ENCODE results near the gene RYK. TPM values are rescaled to one million over a fixed set of nuclear protein-coding genes. Genes with fewer than 3 reads are reported as not detected.

RYK gene
- total RNA-seq, 4 donors from 2014 or later: 59.9 to 98.5 (median 93.4) TPM

DNA sequence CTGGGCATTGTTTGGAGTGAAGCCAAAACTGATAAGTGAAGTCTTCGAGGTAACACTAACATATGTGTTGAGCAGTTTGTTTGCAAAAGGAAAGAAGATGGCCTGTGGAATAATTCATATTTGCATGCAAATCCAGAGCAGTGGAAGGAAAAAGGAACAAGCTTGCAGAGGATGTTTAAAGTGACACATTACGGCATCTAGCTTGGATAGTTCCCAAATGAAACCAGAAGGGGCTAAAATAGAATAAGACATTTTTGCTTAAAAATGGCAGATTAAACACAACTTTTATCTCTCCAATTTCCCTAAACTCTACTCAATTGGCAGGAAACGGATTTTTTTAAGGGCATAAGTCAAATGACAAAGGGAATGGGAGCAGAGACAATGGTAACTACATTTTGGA lies 25.4 kb upstream of the RYK start:
- TF ChIP-seq, protein P1, sequence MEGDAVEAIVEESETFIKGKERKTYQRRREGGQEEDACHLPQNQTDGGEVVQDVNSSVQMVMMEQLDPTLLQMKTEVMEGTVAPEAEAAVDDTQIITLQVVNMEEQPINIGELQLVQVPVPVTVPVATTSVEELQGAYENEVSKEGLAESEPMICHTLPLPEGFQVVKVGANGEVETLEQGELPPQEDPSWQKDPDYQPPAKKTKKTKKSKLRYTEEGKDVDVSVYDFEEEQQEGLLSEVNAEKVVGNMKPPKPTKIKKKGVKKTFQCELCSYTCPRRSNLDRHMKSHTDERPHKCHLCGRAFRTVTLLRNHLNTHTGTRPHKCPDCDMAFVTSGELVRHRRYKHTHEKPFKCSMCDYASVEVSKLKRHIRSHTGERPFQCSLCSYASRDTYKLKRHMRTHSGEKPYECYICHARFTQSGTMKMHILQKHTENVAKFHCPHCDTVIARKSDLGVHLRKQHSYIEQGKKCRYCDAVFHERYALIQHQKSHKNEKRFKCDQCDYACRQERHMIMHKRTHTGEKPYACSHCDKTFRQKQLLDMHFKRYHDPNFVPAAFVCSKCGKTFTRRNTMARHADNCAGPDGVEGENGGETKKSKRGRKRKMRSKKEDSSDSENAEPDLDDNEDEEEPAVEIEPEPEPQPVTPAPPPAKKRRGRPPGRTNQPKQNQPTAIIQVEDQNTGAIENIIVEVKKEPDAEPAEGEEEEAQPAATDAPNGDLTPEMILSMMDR (IDR thresholded peaks at IDR 0.05; ENCODE audit: low read depth): no peak

DNA sequence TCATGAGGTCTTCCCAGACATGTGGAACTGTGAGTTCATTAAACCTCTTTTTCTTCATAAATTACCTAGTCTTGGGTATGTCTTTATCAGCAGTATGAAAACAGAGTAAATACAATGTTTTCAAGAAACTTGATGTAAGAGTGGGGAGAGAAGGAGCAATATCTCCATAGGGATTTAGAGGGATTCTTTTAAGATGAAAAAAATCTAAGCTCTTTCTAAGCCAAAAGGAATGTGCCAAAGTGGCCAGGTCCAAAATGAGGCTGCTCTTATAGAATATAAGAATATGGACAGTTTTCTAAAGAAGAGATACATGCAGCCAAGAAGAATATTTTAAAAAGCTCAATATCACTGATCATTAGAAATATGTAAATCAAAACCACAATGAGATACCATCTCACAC lies 23.9 kb upstream of the RYK start:
- TF ChIP-seq, protein P1 (IDR thresholded peaks at IDR 0.05; ENCODE audit: low read depth): no peak

DNA sequence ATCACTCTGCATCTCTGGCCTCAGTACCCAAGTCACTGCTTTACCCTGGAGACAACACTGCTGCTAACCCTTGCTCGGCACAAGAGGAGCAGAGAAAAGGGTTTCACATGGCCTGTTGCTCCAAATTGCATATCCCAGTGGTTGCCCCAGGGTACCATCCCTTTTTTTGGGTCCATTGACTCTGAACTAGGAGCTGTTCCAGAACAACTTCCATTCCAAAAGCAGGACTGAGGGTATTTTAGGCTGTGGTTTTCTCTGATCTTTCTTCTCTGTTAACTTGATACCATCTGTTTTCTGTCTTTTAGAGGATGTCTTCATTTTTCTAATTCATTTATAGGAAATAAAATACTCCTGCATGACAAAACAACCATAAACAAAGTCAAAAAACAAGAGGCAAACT lies 17.3 kb upstream of the RYK start:
- TF ChIP-seq, protein P1 (IDR thresholded peaks at IDR 0.05; ENCODE audit: low read depth): no peak

DNA sequence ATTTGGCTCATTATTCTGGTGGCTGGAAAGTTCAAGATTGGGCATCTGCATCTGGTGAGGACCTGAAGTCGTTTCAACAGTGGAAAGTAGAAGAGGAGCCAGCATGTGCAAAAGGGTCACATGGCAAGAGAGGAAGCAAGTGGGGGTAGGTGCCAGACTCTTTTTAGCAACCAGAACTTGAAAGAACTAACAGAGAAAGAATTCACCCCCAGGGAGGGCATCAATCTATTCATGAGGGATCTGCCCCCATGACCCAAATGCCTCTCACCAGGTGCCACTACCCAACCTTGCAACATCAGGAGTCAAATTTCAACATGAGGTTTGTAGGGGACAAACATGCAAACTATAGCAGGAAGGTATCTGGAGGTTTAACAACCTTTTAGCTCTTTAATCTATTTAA lies 10.3 kb upstream of the RYK start:
- TF ChIP-seq, protein P1 (IDR thresholded peaks at IDR 0.05; ENCODE audit: low read depth): no peak

DNA sequence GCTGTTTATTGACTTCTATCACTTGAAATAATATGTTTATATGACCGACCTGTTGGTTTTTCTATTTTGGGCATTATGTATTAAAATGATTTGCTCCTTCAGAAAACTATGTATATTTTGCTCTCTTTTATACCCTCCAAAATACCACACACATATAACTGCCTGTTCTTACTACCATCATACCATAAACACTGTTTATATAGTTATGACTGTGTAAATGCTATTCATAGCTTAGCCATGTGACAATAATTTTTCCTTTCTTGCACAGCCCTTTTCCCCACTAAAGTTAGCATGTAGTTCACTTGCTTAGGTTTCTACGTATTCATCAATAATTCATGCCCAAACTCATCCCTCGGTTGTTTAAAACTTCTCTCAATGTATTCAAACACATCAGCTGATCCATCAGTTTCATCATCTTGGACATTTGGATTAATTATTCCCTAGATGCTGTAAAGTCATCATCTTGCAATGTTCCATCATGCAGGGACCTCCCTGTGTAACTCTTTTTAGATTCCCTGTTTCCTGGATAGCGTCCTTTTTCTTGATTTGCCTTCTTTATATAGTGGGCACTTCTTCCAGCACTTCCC lies 8.2 kb upstream of the RYK start:
- TF ChIP-seq, protein P1 (IDR thresholded peaks at IDR 0.05; ENCODE audit: low read depth): no peak

DNA sequence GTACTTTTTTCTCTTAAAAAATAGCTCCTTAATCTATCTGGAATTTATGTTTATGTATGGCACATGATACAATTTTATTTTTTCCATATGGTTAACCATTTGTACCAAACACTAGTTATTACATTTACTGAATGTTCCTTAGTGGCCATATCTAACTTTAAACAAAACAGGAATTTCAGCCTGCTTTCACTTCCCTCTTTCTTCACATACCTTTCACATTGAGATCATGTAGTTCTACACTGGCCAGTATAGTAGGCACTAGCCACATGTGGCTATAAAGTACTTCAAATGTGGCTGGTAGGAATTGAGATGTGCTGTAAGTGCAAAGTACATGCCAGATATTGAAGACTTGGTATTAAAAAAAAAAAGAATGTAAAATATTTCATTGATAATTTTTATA lies 4.7 kb upstream of the RYK start:
- TF ChIP-seq, protein P1 (IDR thresholded peaks at IDR 0.05; ENCODE audit: low read depth): no peak

DNA sequence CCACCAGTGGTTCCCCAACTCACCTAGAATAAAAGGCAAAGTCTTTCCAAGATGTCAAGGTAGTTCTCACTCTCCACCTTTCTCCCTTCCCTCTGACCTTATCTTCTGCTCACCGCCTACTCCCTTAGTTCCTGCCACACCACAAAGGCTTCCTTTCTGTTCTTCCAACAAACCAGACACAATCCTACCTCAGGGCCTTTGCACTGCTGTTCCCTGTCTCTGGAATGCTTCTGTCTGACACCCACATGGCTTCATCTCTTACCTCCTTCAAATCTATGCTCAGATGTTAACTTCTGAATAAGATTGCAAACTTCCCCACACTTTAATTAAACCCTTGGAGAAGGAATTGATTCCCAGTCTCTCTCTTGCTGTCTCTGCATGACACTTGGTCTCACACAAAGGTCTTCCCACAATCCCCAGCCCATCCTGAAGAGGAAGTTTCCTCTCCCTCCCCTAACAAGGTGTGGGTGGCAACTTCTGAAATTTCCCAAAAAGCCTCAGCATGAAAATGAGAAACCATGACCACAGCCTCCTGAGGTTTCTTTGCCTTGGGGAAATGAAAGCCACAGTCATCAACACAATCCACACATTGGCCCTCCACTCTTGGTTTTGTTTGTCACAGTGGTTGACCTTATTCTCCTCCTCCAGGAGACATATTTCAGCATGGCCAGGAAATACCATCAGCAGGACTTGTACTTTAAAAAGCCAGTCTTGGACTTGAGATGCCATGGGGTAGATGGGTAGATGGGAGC lies 3.0 kb upstream of the RYK start:
- TF ChIP-seq, protein P1 (IDR thresholded peaks at IDR 0.05; ENCODE audit: low read depth): no peak

Data from subcutaneous adipose tissue (tissue), 4 donors.